ENCODE results near the gene CEACAM19.
"Not testable (repeated sequence)": the region's sequence is repeated elsewhere in the genome, so short reads cannot be mapped to it uniquely, and the experiment has no call there.

Gene CEACAM19

DNA sequence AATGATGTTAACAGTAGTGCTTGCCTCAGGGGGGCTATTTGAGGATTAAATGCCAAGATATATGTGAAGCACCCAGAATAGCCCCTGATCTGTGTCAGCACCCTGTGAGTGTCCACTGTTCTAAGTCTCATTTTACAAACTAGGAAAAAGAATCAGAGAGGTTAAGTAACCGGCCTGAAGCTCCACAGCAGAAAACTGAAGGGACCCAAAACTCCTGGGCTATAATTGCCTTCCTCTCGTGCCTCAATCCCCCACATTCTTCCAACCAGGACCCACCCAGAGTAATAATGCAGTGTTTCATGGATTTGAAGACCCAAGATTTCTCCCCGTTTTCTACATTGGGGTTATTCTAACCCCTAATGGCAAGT lies 25.2 kb upstream of the CEACAM19 start:
- DNase-seq = no peak

DNA sequence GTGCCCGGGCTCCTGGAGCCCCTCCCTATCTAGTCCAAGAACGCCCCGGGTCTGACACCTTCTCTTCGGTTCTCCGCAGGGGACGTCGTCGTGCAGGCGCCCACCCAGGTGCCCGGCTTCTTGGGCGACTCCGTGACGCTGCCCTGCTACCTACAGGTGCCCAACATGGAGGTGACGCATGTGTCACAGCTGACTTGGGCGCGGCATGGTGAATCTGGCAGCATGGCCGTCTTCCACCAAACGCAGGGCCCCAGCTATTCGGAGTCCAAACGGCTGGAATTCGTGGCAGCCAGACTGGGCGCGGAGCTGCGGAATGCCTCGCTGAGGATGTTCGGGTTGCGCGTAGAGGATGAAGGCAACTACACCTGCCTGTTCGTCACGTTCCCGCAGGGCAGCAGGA lies 24.1 kb upstream of the CEACAM19 start:
- DNase-seq = no peak

DNA sequence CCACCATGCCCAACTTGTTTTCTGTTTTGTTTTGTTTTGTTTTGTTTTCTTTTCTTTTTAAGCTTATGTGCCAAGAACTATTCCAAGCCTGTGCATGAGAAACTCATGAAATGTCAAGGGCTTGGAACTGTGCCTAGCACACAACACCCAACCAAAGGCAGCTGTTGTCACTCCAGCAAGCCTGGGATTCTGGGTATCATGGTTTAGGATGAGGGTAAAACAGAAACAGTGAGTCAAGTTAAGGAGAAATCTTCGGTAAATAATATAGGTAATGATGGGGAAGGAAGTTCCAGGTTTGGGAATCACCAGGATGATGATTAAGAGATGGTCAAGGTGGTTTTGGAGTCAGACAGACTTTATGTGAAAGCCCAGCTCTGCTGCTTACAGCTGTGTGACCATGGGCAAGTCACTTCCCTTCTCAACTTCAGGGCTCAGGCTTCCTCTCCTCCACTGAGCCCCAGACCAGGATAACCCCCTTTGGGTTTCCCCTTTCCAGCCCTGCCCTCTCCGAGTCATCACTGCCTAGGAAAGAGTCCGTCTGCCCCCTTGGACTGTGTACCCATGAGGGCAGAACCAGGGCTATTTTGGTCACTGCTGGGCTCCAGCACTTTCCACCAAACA lies 22.5 kb upstream of the CEACAM19 start:
- no peak for DNase-seq

DNA sequence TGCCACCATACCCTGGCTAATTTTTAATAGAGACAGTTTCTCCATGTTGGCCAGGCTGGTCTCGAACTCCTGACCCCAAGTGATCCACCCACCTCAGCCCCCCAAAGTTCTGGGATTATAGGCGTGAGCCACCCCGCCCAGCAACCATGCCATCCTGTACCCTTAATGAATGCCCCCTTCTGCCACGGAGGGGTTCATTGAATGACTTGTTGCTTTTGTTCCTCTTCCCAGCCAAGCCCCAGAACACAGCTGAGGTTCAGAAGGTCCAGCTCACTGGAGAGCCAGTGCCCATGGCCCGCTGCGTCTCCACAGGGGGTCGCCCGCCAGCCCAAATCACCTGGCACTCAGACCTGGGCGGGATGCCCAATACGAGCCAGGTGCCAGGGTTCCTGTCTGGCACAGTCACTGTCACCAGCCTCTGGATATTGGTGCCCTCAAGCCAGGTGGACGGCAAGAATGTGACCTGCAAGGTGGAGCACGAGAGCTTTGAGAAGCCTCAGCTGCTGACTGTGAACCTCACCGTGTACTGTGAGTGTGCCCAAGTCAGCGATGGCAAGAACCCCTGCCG lies 21.6 kb upstream of the CEACAM19 start:
- no peak for DNase-seq

DNA sequence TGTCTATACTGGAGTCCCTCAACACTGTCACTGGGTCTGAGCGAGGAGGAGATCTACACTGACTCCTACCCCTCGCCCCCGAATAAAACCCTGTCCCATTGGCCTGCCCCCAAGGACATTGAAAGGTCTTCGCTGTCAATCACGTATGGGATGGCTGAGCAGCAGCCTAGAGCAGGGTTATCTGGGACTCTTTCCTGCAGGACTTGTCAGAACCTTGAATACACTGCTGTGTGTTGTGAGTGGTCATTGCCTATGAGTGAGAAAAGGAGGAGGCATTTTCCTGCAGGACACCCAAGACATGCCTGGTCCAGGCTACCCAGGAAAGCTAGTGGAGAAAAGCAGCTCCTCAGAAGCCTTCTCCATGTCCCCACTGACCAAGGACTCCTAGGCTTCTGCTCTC lies 17.9 kb upstream of the CEACAM19 start:
- DNase-seq = no peak

DNA sequence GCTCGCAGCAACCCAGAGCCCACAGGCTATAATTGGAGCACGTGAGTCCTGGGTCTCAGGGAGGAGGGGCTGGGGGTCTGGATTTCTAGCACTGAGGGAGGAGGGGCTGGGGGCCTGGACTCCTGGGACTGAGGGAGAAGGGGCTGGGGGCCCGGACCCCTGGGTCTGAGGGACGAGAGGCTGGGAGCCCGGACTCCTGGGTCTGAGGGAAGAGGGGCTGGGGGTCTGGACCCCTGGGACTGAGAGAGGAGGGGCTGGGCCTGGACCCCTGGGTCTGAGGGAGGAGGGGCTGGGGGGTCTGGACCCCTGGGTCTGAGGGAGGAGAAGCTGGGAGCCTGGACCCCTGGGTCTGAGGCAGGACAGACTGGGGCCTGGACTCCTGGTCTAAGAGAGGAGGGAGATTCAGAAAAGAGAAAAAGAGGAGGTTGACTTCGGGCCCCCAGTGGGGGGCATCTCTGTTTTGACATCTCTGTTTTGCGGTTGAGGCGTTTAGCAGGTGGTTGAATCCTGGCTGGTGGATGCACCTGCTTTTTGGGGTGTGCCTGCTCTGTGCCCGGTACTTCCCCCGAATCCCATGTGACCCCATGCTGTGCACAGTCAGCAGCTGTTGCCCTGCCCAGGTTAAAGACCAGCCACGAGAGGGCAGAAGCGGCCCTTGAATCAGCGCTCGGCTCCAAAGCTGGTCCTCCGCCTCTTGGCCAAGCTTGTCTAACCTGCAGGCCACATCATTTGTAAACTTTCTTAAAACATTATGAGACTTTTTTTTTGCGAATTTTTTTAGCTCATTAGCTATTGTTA lies 17.1 kb upstream of the CEACAM19 start:
- peak; percentile 48 for DNase-seq

DNA sequence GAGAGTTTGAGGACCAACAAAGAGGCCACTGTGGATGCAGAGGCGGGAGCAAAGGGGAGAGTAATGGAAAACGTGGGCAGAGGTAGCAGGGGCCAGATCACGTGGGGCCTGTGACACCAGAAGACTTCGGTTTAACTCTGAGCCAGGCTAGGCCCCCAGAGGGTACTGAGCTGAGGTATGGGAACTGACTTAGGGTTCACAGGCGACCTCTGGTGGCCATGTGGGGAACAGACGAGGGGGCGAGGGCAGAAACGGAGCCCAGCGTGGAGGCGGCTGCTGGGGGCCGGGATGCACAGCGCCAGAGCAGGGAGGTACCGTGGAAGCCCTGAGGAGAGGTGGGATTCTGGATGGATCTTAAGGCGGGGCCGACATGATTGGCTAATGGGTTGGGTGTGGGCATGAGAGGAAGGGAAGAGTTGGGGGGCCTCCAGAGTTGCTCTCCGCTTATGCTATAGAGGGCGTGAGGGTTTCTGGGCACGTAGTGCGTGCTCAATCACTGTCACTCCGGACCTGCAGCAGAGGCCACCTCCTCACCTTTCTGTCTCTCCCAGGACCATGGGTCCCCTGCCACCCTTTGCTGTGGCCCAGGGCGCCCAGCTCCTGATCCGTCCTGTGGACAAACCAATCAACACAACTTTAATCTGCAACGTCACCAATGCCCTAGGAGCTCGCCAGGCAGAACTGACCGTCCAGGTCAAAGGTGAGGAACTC lies 13.9 kb upstream of the CEACAM19 start:
- no peak for DNase-seq

DNA sequence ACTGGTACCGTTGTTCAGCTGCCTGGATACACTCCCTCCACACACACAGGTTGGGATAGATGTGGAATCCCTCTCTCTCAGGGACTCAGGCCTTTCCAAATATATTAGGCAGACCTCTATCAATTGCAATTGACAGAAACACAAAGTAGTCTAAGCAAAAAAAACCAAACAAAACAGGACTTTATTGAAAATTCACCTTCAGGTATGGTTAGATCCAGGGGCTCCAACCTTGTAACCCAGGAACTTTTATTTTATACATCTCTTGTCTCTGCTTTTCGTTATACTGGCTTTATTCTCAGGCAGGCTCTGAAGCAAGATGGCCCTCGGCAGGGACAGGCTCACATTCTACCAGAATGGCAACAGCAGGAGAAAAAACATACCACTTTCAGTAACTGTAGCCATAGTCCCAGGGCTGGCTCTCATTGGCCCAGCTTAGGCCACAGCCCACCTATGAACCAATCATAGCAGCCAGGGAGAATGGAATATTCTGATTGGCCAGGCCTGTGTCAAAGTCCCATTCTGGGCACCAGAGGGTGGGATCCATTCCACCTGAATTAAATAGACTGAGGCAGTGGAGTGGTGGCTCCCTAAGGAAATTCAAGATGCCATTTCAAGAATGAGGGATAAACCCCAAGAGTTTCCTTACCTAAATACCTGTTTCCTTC lies 13.1 kb upstream of the CEACAM19 start:
- DNase-seq = no peak

DNA sequence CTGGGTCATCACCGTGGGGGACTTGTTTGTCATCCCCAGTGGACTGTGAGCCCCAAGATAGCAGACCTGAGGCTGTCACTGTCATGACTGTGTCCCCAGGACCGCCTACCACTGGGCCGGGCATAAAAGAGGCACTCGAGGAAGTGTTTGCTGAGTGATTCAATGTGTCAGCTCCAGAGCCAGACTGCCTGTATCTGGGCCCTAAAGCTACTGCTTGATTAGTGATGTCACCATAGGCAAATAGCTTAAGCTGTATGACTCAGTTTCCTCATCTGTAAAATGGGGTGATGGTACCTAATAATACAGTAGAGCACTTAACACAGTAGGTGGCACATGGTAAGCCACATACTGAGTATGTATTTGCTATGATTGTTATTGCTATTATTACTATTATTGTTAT lies 11.2 kb upstream of the CEACAM19 start:
- DNase-seq = no peak

DNA sequence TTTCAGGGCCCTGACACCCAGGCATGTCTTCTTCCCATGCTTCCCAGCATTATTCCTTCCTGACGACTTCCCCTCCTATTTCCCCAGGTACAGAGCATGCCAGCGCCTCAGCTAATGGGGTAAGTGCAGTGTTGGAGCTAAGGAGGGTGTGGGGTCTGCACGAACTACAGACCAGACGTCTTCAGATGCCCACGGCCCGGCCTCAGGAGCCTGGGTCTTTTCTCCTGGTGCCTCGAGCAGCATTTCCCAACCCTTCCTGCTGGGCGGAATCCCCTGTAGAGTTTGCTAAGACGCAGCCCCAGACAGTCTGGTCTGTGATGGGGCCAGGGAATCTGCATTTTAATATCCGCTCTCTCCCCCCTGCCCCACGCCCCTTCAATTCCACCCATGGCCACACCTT lies 10.1 kb upstream of the CEACAM19 start:
- no peak for DNase-seq

DNA sequence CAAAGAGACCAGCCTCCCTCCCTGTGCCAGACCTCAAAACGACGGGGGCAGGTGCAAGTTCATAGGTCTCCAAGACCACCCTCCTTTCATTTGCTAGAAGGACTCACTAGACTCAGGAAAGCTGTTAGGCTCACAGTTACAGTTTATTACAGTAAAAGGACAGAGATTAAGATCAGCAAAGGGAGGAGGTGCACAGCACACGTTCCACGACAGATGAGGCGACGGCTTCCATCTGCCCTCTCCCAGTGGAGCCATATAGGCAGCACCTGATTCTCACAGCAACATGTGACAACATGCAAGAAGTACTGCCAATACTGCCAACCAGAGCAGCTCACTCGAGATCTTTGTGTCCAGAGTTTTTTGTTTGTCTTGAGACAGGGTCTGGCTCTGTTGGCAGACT lies 9.4 kb upstream of the CEACAM19 start:
- no peak for DNase-seq

DNA sequence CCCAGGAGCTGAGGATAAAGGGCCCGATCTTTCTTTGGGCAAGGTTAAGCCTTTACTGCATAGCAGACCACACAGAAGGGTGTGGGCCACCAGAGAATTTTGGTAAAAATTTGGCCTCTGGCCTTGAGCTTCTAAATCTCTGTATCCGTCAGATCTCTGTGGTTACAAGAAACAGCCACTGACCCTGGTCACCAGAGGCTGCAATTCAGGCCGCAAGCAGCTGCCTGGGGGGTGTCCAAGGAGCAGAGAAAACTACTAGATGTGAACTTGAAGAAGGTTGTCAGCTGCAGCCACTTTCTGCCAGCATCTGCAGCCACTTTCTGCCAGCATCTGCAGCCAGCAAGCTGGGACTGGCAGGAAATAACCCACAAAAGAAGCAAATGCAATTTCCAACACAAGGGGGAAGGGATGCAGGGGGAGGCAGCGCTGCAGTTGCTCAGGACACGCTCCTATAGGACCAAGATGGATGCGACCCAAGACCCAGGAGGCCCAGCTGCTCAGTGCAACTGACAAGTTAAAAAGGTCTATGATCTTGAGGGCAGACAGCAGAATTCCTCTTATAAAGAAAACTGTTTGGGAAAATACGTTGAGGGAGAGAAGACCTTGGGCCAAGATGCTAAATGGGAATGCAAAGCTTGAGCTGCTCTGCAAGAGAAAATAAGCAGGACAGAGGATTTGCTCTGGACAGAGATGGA lies 8.4 kb upstream of the CEACAM19 start:
- no peak for DNase-seq

DNA sequence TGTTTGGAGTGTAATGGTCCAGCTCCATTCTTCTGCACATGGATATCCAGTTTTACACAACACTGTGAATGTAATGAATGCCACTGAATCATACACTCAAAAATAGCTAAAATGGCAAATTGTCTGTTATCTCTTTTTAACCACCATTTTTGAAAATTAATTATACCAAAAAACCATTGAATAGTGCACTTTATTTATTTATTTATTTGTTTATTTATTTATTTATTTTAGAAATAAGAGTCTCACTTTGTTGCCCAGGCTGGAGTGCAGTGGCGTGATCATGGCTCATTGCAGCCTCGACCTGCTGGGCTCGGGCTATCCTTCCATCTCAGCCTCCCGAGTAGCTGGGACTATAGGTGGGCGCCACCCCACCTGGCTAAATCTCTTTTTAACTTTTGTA lies 7.3 kb upstream of the CEACAM19 start:
- DNase-seq = no peak

DNA sequence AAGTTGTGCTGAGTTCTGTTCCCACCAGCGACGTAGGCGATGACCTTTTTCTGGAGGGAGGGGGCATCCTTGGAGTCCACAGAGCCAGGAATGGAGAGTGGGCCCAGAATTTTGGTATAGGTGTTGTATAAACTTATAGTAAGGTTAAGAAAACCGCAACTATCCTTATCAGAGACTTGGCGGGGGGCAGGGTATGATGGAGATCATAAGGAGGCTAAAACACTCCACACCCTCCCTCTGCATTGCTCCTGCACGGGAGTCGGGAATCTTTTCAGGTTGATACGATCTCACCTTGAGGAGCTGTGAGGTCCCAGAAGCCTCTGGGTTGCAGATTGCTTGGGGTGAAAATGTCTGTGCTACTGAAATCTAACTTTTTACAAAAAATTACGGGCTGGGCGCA lies 6.3 kb upstream of the CEACAM19 start:
- DNase-seq = no peak

DNA sequence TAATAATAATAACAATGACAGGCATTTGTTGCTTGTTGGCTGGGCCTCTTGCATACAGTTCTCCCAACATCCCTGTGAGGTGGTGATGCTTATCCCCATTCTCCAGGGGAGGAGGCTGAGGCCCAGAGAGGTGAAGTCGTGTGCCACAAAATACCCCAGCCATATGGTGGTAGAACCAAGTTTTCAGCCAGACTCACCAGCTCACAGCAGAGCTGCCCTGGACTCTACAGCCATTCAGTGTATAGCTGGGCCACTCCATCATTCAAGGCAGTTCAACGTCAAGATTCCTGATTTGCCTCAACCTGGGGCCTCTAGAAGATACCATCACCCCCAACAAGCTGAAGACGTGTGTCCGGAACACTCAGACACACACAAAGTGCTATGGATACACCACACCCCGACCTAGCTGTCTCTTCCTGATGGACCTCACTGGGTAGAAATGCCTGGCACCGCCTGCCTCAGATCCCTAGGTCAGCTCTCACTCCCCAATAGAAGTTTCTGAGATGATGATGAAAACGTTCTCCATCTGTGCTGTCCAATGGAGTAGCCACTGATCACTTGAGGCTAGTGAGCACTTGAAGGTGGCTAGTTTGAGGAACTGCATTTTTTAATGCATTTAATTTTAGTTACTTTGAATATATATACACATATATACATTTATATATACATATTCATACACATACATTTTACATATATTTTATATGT lies 4.3 kb upstream of the CEACAM19 start:
- DNase-seq = no peak

DNA sequence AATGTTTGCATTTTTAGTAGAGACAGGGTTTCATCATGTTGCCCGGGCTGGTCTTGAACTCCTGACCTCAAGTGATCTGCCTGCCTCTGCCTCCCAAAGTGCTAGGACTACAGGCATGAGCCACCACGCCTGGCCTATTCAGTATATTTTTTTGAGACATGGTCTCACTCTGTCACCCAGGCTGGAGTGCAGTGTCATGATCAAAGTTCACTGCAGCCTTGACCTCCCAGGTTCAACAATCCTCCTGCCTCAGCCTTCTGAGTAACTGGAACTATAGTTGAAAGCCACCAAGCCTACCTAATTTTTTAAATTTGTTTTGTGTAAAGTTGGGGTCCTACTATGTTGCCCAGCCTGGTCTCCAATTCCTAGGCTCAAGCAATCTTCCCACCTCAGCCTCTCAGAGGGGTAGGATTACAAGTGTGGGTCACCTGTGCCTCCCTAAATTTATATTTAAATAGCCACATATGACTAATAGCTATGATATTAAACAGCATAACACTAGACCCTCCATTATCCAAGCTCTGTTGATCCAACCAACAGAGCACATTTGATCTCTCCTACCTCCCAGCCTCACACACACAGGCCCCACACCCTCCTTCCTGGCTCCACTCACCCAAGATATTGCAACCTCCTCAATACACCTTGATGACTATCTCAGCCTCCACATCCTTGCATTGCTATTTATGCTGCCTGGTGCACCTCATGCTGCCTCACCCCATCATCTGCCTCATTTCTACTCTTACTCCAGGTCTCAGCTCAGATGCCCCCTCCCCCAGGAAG lies 2.1 kb upstream of the CEACAM19 start:
- DNase-seq = no peak

DNA sequence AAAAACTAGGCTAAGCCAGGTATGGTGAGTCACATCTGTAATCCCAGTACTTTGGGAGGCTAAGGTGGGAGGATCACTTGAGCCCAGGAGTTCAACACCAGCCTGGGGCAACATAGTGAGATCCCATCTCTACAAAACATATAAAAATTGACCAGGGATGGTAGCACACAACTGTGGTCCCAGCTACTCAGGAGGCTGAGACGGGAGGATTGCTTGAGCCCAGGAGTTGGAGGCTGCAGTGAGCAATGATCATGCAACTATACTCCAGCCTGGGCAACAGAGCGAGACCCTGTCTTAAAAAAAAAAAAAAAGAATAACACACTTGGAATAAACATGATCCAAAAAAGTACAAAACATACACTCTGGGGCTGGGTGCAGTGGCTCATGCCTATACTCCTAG lies 1.3 kb upstream of the CEACAM19 start:
- DNase-seq = not testable (repeated sequence)

DNA sequence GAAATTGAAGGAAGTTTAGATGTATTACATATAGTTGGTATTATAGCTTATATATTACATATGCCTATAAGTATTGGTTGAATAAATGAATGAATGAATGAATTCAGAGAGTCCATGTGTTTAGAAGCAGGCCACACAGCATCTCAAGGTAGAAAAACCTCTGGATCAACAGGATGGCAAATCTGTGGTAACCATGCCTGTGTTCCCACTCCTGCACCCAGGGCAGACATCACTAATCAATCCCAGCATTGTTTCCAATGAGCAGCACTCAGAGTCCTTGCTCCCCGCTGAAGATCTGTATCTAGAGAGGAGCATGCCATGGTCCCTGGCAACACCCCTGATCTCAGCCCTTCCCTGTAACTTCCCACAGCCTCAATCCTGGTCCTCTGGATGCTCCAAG lies 944 bp downstream of the CEACAM19 start:
- DNase-seq = no peak

DNA sequence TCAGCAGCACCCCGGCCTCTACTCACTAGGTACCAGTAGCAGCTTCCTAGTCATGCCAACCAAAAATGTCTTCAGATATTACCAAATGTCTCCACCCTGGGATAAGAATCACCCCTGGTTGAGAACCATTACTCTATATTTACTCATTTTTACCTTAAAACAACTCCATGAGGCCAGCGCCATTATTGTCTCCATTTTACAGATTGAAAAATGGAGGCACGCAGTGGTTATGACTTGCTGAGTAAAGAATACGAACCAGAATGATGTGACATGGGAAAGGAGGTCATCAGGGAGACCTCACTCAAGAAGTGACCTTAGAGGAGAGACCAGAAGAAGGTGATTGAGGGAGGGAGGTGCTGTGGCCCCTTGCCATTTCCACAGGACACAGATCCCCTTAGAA lies 2.2 kb downstream of the CEACAM19 start:
- DNase-seq = no peak

DNA sequence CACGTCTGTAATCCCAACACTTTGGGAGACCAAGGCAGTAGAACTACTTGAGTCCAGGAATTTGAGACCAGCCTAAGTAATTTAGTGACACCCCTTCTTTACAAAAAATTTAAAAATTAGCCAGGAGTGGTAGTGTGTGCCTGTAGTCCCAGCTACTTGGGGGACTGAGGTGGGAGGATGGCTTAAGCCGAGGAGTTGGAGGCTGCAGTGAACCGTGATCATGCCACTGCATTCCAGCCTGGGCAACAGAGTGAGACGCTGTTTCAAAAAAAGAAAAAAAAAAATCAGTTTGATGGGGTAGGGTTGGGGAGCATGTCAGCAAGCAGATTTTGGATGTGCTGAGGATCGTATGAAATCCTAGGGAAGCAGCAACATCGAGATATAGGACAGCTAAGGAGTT lies 4.2 kb downstream of the CEACAM19 start:
- no peak for DNase-seq
